Liver (tissue), 9 donors: ENCODE results near the gene LAMA1. TPM values are rescaled to one million over a fixed set of nuclear protein-coding genes. Genes with fewer than 3 reads are reported as not detected.

Experiments used
- DNase-seq: peaks from one replicate; pipeline ENCODE4 v3.0.0-alpha.2; 2017; ENCODE audit warnings: low spot score
- H3K27ac ChIP-seq, 2 donors: one replicate each; pipeline ENCODE4 v1.7.0; 2013; ENCODE audit warnings: inconsistent platforms in 2 of 2, low read length in 2 of 2, control low read depth in 1 of 2, low read depth in 1 of 2, mild to moderate bottlenecking in 1 of 2
- H3K27me3 ChIP-seq, 4 donors: one replicate each; pipeline versions ENCODE4 v1.6.1 to v1.7.0; 2013; ENCODE audit warnings: low read length in 3 of 4, inconsistent platforms in 1 of 4, mild to moderate bottlenecking in 1 of 4, moderate library complexity in 1 of 4; ENCODE audit not compliant: control insufficient read depth in 4 of 4, insufficient read depth in 4 of 4
- H3K36me3 ChIP-seq, 4 donors: one replicate each; pipeline versions ENCODE4 v1.6.1 to v1.7.0; 2013; ENCODE audit warnings: low read length in 3 of 4, mild to moderate bottlenecking in 3 of 4, low read depth in 1 of 4, moderate library complexity in 1 of 4; ENCODE audit not compliant: control insufficient read depth in 4 of 4, insufficient read depth in 3 of 4
- H3K4me1 ChIP-seq, 4 donors: one replicate each; pipeline versions ENCODE4 v1.6.1 to v1.7.0; 2013; ENCODE audit warnings: low read length in 3 of 4, mild to moderate bottlenecking in 3 of 4, moderate library complexity in 1 of 4; ENCODE audit not compliant: control insufficient read depth in 4 of 4, insufficient read depth in 4 of 4
- H3K4me3 ChIP-seq, 3 donors: one replicate each; pipeline versions ENCODE4 v1.6.1 to v1.7.0; 2013; ENCODE audit warnings: low read length in 3 of 3, control low read depth in 1 of 3, low read depth in 1 of 3, mild to moderate bottlenecking in 1 of 3
- H3K9ac ChIP-seq, 2 donors: one replicate each; pipeline ENCODE4 v1.7.0; 2013; ENCODE audit warnings: low read length in 2 of 2, mild to moderate bottlenecking in 2 of 2, moderate library complexity in 2 of 2, control low read depth in 1 of 2, low read depth in 1 of 2
- H3K9me3 ChIP-seq, 4 donors: one replicate each; pipeline versions ENCODE4 v1.6.1 to v1.7.0; 2013; ENCODE audit warnings: low read length in 3 of 4; ENCODE audit not compliant: control insufficient read depth in 4 of 4
- ATF3 ChIP-seq: IDR thresholded peaks from 2 replicates; pipeline ENCODE4 v1.6.1; 2016; ENCODE audit warnings: antibody characterized with exemption
- CTCF ChIP-seq: fragments of 150-350 bp; IDR thresholded peaks from 2 replicates; pipeline ENCODE4 v1.5.1; 2017; ENCODE audit warnings: improper control_type of control experiment, low read depth, low read length; ENCODE audit not compliant: missing input control
- EGR1 ChIP-seq, 2 donors: IDR thresholded peaks; 2 replicates each; pipeline ENCODE4 v1.6.1; 2016 to 2018; ENCODE audit warnings: antibody characterized with exemption in 2 of 2, low read depth in 2 of 2
- FOXA1 ChIP-seq: IDR thresholded peaks from 2 replicates; pipeline ENCODE4 v1.6.1; 2016; ENCODE audit warnings: antibody characterized with exemption
- FOXA2 ChIP-seq: IDR thresholded peaks from 2 replicates; pipeline ENCODE4 v1.6.1; 2016; ENCODE audit warnings: antibody characterized with exemption
- GABPA ChIP-seq, 2 donors: IDR thresholded peaks in 1 of 2; conservative IDR thresholded peaks in 1 of 2; 2 replicates each; pipeline ENCODE4 v1.6.1; 2016; ENCODE audit warnings: antibody characterized with exemption in 2 of 2, mild to moderate bottlenecking in 1 of 2, moderate library complexity in 1 of 2
- HNF4A ChIP-seq, 2 donors: conservative IDR thresholded peaks; 2 replicates each; pipeline ENCODE4 v1.6.1; 2016; ENCODE audit warnings: antibody characterized with exemption in 2 of 2, mild to moderate bottlenecking in 2 of 2
- HNF4G ChIP-seq: IDR thresholded peaks from 2 replicates; pipeline ENCODE4 v1.6.1; 2016; ENCODE audit warnings: antibody characterized with exemption
- JUND ChIP-seq, 2 donors: IDR thresholded peaks; 2 replicates each; pipeline ENCODE4 v1.6.1; 2016; ENCODE audit warnings: antibody characterized with exemption in 2 of 2
- MAX ChIP-seq: IDR thresholded peaks from 2 replicates; pipeline ENCODE4 v1.6.1; 2016; ENCODE audit warnings: antibody characterized with exemption
- NR2F2 ChIP-seq: IDR thresholded peaks from 2 replicates; pipeline ENCODE4 v1.6.1; 2016; ENCODE audit warnings: antibody characterized with exemption
- RAD21 ChIP-seq, 2 donors: IDR thresholded peaks; 2 replicates each; pipeline ENCODE4 v1.6.1; 2016; ENCODE audit warnings: antibody characterized with exemption in 2 of 2, mild to moderate bottlenecking in 2 of 2
- REST ChIP-seq: IDR thresholded peaks from 2 replicates; pipeline ENCODE4 v1.6.1; 2016; ENCODE audit warnings: antibody characterized with exemption, mild to moderate bottlenecking
- RXRA ChIP-seq, 2 donors: IDR thresholded peaks; 2 replicates each; pipeline ENCODE4 v1.6.1; 2017 to 2018; ENCODE audit warnings: antibody characterized with exemption in 2 of 2, mild to moderate bottlenecking in 1 of 2
- SP1 ChIP-seq: IDR thresholded peaks from 2 replicates; pipeline ENCODE4 v1.6.1; 2018; ENCODE audit warnings: antibody characterized with exemption, mild to moderate bottlenecking
- TAF1 ChIP-seq: conservative IDR thresholded peaks from 2 replicates; pipeline ENCODE4 v1.6.1; 2016; ENCODE audit warnings: antibody characterized with exemption, mild to moderate bottlenecking
- YY1 ChIP-seq: IDR thresholded peaks from 2 replicates; pipeline ENCODE4 v1.6.1; 2016; ENCODE audit warnings: antibody characterized with exemption, mild to moderate bottlenecking
- ZBTB33 ChIP-seq: IDR thresholded peaks from 2 replicates; pipeline ENCODE4 v1.6.1; 2016; ENCODE audit warnings: antibody characterized with exemption
- WGBS: extraction: QIAGEN DNeasy Blood & Tissue Kit; methylation state at CpG from one replicate; pipeline ENCODE4 v1.1.7; 2013; 5-methylcytosine and 5-hydroxymethylcytosine counted together
- polyA plus RNA-seq, 2 donors: library from polyadenylated mRNA; stranded (reverse) in 1 of 2; unstranded in 1 of 2; fragments of 200-250 nt in 1 of 2; fragments of >200 nt in 1 of 2; fragmentation: Nextera tagmentation in 1 of 2; extraction: Ambion mirVana in 1 of 2; gene quantifications; one replicate each; pipeline versions ENCODE4 v1.2.1 to v1.2.3, GENCODE V29; 2013 to 2015
- total RNA-seq, 2 donors: library from RNA; depleted of rRNA; stranded (reverse); fragments of >200 nt; gene quantifications; one replicate each; pipeline ENCODE4 v1.2.3, GENCODE V29; 2014
- donor health status: healthy.
- donor health status: healthy.
- donor health status: healthy.
- donor health status: healthy.
- donor health status: healthy.

LAMA1 gene
- total and polyA plus RNA-seq, 4 donors: 0.05 to 0.67 (median 0.43) TPM

- Histone ChIP-seq H3K9me3 (no peaks in the 10 kb centered on the region), H3K27ac (no peak overlapping the region), H3K36me3 (no peaks in the 10 kb centered on the region), H3K4me3 (no peak overlapping the region), H3K4me1 (no peaks in the 10 kb centered on the region), H3K9ac (no peak overlapping the region), H3K27me3 (peaks cover 0 to under 1% (median 0%) of the 10 kb centered on the region in 4 donors)
- WGBS: 70% methylated on average over 9 of the region's 9 CpGs
- TF ChIP-seq YY1 (no peak), NR2F2 (no peak), RAD21 (IDR thresholded peaks at IDR 0.05) (no peak), EGR1 (IDR thresholded peaks at IDR 0.05; ENCODE audit: low read depth in 2 of 2) (no peak), HNF4G (no peak), MAX (no peak), JUND (IDR thresholded peaks at IDR 0.05) (no peak), FOXA2 (no peak), HNF4A (conservative IDR thresholded peaks at IDR 0.05) (no peak), CTCF (no peak), FOXA1 (no peak), ATF3 (no peak), SP1 (no peak), REST (no peak), GABPA (IDR thresholded peaks at IDR 0.05 in 1 of 2, conservative IDR thresholded peaks at IDR 0.05 in 1 of 2) (no peak), TAF1 (no peak), ZBTB33 (no peak), RXRA (IDR thresholded peaks at IDR 0.05) (no peak)
- no peak for DNase-seq
These were observed 154.8 kb downstream of the LAMA1 start for GRCh38 chr18:6962571-6963451.
